Neuronal stem cell (in vitro differentiated cells): ENCODE results near the gene CRYBB1.
A peak's percentile ranks its signal among the peaks of the same experiment; 100 is the strongest.

Source experiments
- DNase-seq: peaks from one replicate; pipeline ENCODE4 v3.0.0-alpha.2; 2013; ENCODE audit warnings: low spot score
- H2AFZ ChIP-seq: one replicate; pipeline ENCODE4 v1.6.1; 2013; ENCODE audit warnings: mild to moderate bottlenecking, low read length, inconsistent platforms
- H2AK5ac ChIP-seq: 2 replicates; pipeline ENCODE4 v1.6.1; 2013; ENCODE audit warnings: low read depth, mild to moderate bottlenecking, inconsistent platforms, low read length, moderate library complexity, mixed read lengths
- H2BK120ac ChIP-seq: 2 replicates; pipeline ENCODE4 v1.6.1; 2013; ENCODE audit warnings: low read depth, mild to moderate bottlenecking, inconsistent platforms, low read length, moderate library complexity, mixed read lengths
- H2BK12ac ChIP-seq: one replicate; pipeline ENCODE4 v1.6.1; 2013; ENCODE audit warnings: low read length, inconsistent platforms
- H2BK15ac ChIP-seq: 2 replicates; pipeline ENCODE4 v1.6.1; 2013; ENCODE audit warnings: mild to moderate bottlenecking, low read length, inconsistent platforms, mixed read lengths
- H2BK5ac ChIP-seq: one replicate; pipeline ENCODE4 v1.6.1; 2013; ENCODE audit warnings: inconsistent platforms, mild to moderate bottlenecking, low read length, moderate library complexity
- H3K14ac ChIP-seq: one replicate; pipeline ENCODE4 v1.6.1; 2013; ENCODE audit warnings: low read length, inconsistent platforms
- H3K18ac ChIP-seq: 2 replicates; pipeline ENCODE4 v1.6.1; 2013; ENCODE audit warnings: low read length, inconsistent platforms
- H3K23ac ChIP-seq: 2 replicates; pipeline ENCODE4 v1.6.1; 2013; ENCODE audit warnings: low read depth, mild to moderate bottlenecking, mixed read lengths, low read length, inconsistent platforms; ENCODE audit not compliant: poor library complexity
- H3K27ac ChIP-seq: replicated peaks from 3 replicates; pipeline ENCODE4 v1.5.1; 2013; ENCODE audit warnings: low read length, inconsistent platforms
- H3K27me3 ChIP-seq, 3 experiments: 2 replicates each; pipeline ENCODE4 v1.6.1; 2013; ENCODE audit warnings: low read length in 3 of 3, mild to moderate bottlenecking in 2 of 3, inconsistent platforms in 1 of 3, low read depth in 1 of 3, mixed read lengths in 1 of 3, moderate library complexity in 1 of 3; ENCODE audit not compliant: control insufficient read depth in 3 of 3, insufficient read depth in 3 of 3
- H3K36me3 ChIP-seq, 2 donors: replicated peaks in 1 of 2; 2 replicates each; pipeline ENCODE4 v1.6.1; 2013; ENCODE audit warnings: low read length in 2 of 2; ENCODE audit not compliant: control insufficient read depth in 2 of 2, insufficient read depth in 2 of 2
- H3K4ac ChIP-seq: 2 replicates; pipeline ENCODE4 v1.6.1; 2013; ENCODE audit warnings: inconsistent platforms, mild to moderate bottlenecking, low read length, moderate library complexity
- H3K4me1 ChIP-seq, 2 donors: 1 replicate in 1 of 2; 2 replicates in 1 of 2; pipeline ENCODE4 v1.6.1; 2013; ENCODE audit warnings: low read length in 2 of 2, low read depth in 1 of 2; ENCODE audit not compliant: control insufficient read depth in 2 of 2, insufficient read depth in 1 of 2
- H3K4me2 ChIP-seq: one replicate; pipeline ENCODE4 v1.6.1; 2013; ENCODE audit warnings: mild to moderate bottlenecking, low read length, inconsistent platforms; ENCODE audit not compliant: insufficient read depth, poor library complexity, severe bottlenecking
- H3K4me3 ChIP-seq, 2 donors: 2 replicates each; pipeline ENCODE4 v1.5.1; 2013; ENCODE audit warnings: low read length in 2 of 2, mild to moderate bottlenecking in 2 of 2, inconsistent platforms in 1 of 2, moderate library complexity in 1 of 2
- H3K79me1 ChIP-seq: one replicate; pipeline ENCODE4 v1.6.1; 2013; ENCODE audit warnings: low read depth, mild to moderate bottlenecking, inconsistent platforms, low read length, moderate library complexity
- H3K9ac ChIP-seq: one replicate; pipeline ENCODE4 v1.6.1; 2013; ENCODE audit warnings: mild to moderate bottlenecking, low read depth, low read length, inconsistent platforms; ENCODE audit not compliant: poor library complexity
- H3K9me3 ChIP-seq, 2 donors: replicated peaks in 1 of 2; 2 replicates each; pipeline versions ENCODE3 to v1.6.1; 2013; ENCODE audit warnings: low read length in 2 of 2, mild to moderate bottlenecking in 2 of 2, inconsistent platforms in 1 of 2, low read depth in 1 of 2, mixed read lengths in 1 of 2, moderate library complexity in 1 of 2; ENCODE audit not compliant: control insufficient read depth in 2 of 2, insufficient read depth in 1 of 2
- H4K8ac ChIP-seq: one replicate; pipeline ENCODE4 v1.6.1; 2013; ENCODE audit warnings: low read depth, mild to moderate bottlenecking, inconsistent platforms, low read length, moderate library complexity
- H4K91ac ChIP-seq: one replicate; pipeline ENCODE4 v1.6.1; 2013; ENCODE audit warnings: low read length, low read depth, mild to moderate bottlenecking, inconsistent platforms; ENCODE audit not compliant: poor library complexity
- WGBS, 2 donors: extraction: QIAGEN DNeasy Blood & Tissue Kit; methylation state at CpG; one replicate each; pipeline ENCODE4 v1.1.7; 2013; ENCODE audit warnings: missing lambda C conversion rate in 2 of 2, mixed read lengths in 1 of 2; ENCODE audit not compliant: insufficient read length in 2 of 2, insufficient replicate concordance in 1 of 2; ENCODE audit errors: extremely low coverage in 2 of 2; 5-methylcytosine and 5-hydroxymethylcytosine counted together

Gene CRYBB1

GRCh38 chr22:26650722-26651421 is 33.0 kb upstream of the CRYBB1 start:
- no peak overlapping the region for H2BK5ac ChIP-seq
- DNase-seq, result no peak
- no peak overlapping the region for H2AFZ ChIP-seq
- no peak overlapping the region for H3K9ac ChIP-seq
- no peak overlapping the region for H3K14ac ChIP-seq
- no peaks in the 10 kb centered on the region for H3K9me3 ChIP-seq
- peak overlapping the region; percentile 29 for H3K18ac ChIP-seq
- H2AK5ac ChIP-seq, result peak overlapping the region; percentile 70
- WGBS, 2 donors, result no CpG with 5 or more reads among the region's 6 CpGs
- H2BK120ac ChIP-seq, result no peak overlapping the region
- no peak overlapping the region for H4K91ac ChIP-seq
- H3K27ac ChIP-seq, result no peak overlapping the region
- peaks cover 0 to 14% (median 0%) of the 10 kb centered on the region in 3 experiments for H3K27me3 ChIP-seq
- no peaks in the 10 kb centered on the region for H3K36me3 ChIP-seq
- no peak overlapping the region for H3K4ac ChIP-seq
- no peak overlapping the region for H2BK12ac ChIP-seq
- H3K79me1 ChIP-seq, result peaks cover 1% of the 10 kb centered on the region
- H3K4me3 ChIP-seq, result no peak overlapping the region
- no peak overlapping the region for H3K4me2 ChIP-seq
- peaks cover 22 to 40% of the 10 kb centered on the region in 2 donors for H3K4me1 ChIP-seq
- H4K8ac ChIP-seq, result no peak overlapping the region
- H2BK15ac ChIP-seq, result no peak overlapping the region
- no peak overlapping the region for H3K23ac ChIP-seq

DNA sequence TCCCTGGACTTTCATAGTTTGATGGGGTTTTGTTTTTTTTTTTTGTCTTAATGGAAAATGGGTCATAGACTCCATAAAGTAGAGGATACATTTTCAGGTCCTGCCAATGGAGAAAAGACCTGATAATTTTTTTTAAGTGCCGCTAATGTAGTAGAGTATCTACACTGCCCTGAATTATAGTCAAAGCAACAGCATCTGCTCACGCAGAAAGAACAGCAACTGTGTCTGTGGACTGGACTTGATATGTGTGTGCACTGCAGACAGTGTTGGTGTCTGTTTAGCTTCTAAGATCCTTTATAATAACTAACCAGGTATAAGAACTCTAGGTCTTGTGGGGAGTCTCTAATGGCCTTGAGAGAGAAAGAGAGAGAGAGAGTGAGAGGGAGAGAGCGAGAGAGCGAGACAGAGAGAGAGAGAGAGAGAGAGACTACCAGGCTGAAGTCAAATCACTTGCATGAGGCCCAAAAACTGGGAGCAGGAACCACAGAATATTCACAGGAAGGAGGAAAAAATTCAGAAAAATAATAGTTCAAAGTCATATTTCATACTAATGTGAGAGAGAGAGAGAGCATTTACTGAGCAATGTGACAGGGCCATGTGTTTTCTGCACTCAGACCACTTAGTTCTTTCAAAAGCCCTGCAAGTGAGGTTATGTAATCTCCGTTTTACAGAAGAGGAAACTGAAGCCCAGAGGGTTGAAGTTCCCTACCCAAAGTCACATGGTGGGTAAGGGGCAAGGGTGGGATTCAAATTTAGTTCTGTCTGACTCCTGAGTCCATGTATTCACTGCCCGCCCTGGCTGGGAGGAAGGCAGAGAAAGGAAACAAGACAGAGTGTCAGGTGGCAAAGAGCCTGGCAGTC is 30.9 kb upstream of the CRYBB1 start:
- Histone ChIP-seq H2BK12ac (no peak overlapping the region), H3K4me1 (peaks cover 30 to 57% of the 10 kb centered on the region in 2 donors), H3K4me2 (no peak overlapping the region), H3K79me1 (peaks cover 1% of the 10 kb centered on the region), H2BK15ac (no peak overlapping the region), H3K4ac (no peak overlapping the region), H3K27me3 (peaks cover 0 to 14% (median 0%) of the 10 kb centered on the region in 3 experiments), H4K8ac (no peak overlapping the region), H3K9me3 (no peaks in the 10 kb centered on the region), H4K91ac (no peak overlapping the region), H3K36me3 (no peaks in the 10 kb centered on the region), H3K23ac (no peak overlapping the region), H2BK5ac (no peak overlapping the region), H2BK120ac (no peak overlapping the region), H2AK5ac (no peak overlapping the region), H3K4me3 (no peak overlapping the region), H3K18ac (no peak overlapping the region), H3K27ac (no peak overlapping the region), H3K14ac (no peak overlapping the region), H2AFZ (no peak overlapping the region), H3K9ac (no peak overlapping the region)
- DNase-seq, result no peak
- WGBS, 2 donors, result no CpG with 5 or more reads among the region's 6 CpGs

DNA sequence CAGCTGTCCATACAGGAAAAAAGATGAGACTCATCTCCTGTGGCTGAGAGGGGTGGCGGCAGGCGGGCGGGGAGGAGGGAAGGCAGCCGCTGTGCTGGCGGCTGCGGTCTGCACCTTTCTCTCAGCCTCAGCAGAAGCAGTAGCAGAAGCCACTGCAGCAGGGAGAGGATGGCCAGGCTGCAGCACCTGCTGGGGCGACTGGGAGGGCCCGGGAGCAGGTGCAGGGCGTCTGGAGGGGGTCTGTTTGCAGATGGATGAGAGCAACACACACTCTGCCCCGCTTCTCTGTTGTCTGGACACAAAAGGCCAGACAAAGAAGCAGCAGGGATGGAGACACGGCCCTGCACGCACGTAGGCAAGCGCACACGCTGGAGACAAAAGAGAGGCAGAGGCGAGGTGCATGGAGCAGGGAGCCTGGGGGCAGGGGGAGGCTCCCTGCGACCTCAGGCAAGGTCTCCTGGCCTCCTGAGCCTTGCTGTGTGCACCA is 30.2 kb upstream of the CRYBB1 start:
- peaks cover 0 to 12% (median 0%) of the 10 kb centered on the region in 3 experiments for H3K27me3 ChIP-seq
- WGBS, 2 donors, result no CpG with 5 or more reads among the region's 17 CpGs

DNA sequence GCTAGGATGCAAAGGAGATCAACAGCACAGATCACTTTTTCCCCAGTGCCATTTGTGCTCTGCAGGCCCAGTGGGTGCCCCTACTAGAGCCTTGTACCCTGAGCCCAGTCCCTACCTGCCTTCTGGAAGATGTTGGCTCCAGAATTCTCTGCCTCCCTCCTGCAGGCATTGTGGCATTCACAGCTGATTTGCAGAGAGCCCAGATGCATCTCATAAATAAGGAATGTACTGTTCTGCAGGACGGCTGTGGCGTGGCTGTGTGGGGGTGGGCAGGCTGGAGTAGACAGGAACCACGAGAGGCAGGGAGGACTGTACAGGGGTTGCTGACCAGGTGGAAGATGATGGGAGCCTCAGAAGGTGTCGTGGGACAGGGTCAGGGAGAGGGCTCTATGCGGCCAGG is 28.3 kb upstream of the CRYBB1 start:
- no peak overlapping the region for H2BK120ac ChIP-seq
- H4K8ac ChIP-seq, result no peak overlapping the region
- H2BK12ac ChIP-seq, result no peak overlapping the region
- H3K27ac ChIP-seq, result no peak overlapping the region
- peaks cover 35 to 79% of the 10 kb centered on the region in 2 donors for H3K4me1 ChIP-seq
- no CpG with 5 or more reads among the region's 5 CpGs for WGBS, 2 donors
- H3K9ac ChIP-seq, result no peak overlapping the region
- H3K9me3 ChIP-seq, result no peaks in the 10 kb centered on the region
- H3K14ac ChIP-seq, result no peak overlapping the region
- no peak overlapping the region for H3K4ac ChIP-seq
- peaks cover 0 to 10% (median 0%) of the 10 kb centered on the region in 3 experiments for H3K27me3 ChIP-seq
- H3K36me3 ChIP-seq, result no peaks in the 10 kb centered on the region
- H3K79me1 ChIP-seq, result peaks cover 1% of the 10 kb centered on the region
- no peak overlapping the region for H4K91ac ChIP-seq
- H3K4me2 ChIP-seq, result no peak overlapping the region
- no peak overlapping the region for H2AK5ac ChIP-seq
- peak overlapping the region; percentile 34 for H2BK15ac ChIP-seq
- no peak overlapping the region for H3K4me3 ChIP-seq
- no peak overlapping the region for H3K23ac ChIP-seq
- no peak for DNase-seq
- peak overlapping the region; percentile 61 for H3K18ac ChIP-seq
- no peak overlapping the region for H2BK5ac ChIP-seq
- H2AFZ ChIP-seq, result no peak overlapping the region

More for the DNA sequence above, 30.2 kb upstream of the CRYBB1 start:
- DNase-seq, result peak; percentile 81
- H3K4me1 ChIP-seq, result peaks cover 30 to 64% of the 10 kb centered on the region in 2 donors
- H2BK5ac ChIP-seq, result no peak overlapping the region
- no peak overlapping the region for H2BK120ac ChIP-seq
- H2BK12ac ChIP-seq, result no peak overlapping the region
- peak overlapping the region; percentile 94 for H3K18ac ChIP-seq
- peaks cover 1% of the 10 kb centered on the region for H3K79me1 ChIP-seq
- no peak overlapping the region for H3K4ac ChIP-seq
- H2BK15ac ChIP-seq, result peak overlapping the region; percentile 78
- H3K4me3 ChIP-seq, result peak overlapping the region in 1 of 2 donors; percentile 14
- no peak overlapping the region for H4K8ac ChIP-seq
- H3K4me2 ChIP-seq, result peak overlapping the region; percentile 48
- H3K27ac ChIP-seq, result no peak overlapping the region
- H2AFZ ChIP-seq, result peak overlapping the region; percentile 65
- H3K23ac ChIP-seq, result no peak overlapping the region
- H4K91ac ChIP-seq, result no peak overlapping the region
- H2AK5ac ChIP-seq, result peak overlapping the region; percentile 4
- no peak overlapping the region for H3K14ac ChIP-seq
- H3K36me3 ChIP-seq, result no peaks in the 10 kb centered on the region
- H3K9ac ChIP-seq, result peak overlapping the region; percentile 5
- H3K9me3 ChIP-seq, result no peaks in the 10 kb centered on the region
